GM23338 (cell line): ENCODE results near the gene OTUD4. TPM values are rescaled to one million over a fixed set of nuclear protein-coding genes. Genes with fewer than 3 reads are reported as not detected.

Experiments used
- CTCF ChIP-seq, 2 experiments: fragments of 200-600 bp in 1 of 2; sonication (generic) in 1 of 2; conservative IDR thresholded peaks; 2 replicates each; pipeline versions ENCODE4 v1.5.1 to v1.6.1; 2016 to 2017; ENCODE audit warnings: antibody characterized with exemption in 2 of 2, low read depth in 2 of 2, mild to moderate bottlenecking in 2 of 2, moderate library complexity in 1 of 2
- NANOG ChIP-seq: IDR thresholded peaks from 2 replicates; pipeline ENCODE4 v1.6.1; 2016; ENCODE audit warnings: antibody characterized with exemption, borderline replicate concordance
- STAT1 ChIP-seq: IDR thresholded peaks from one replicate; pipeline ENCODE4 v1.6.1; 2016; ENCODE audit warnings: antibody characterized with exemption; ENCODE audit not compliant: unreplicated experiment
- polyA plus RNA-seq: library from polyadenylated mRNA; unstranded; fragments of >200 nt; fragmentation: Nextera tagmentation; extraction: Ambion mirVana; gene quantifications from 2 replicates; pipeline ENCODE4 v1.2.1, GENCODE V29; 2016
- total RNA-seq: library from RNA; depleted of rRNA; stranded (reverse); fragments of >200 nt; shearing (Covaris generic); gene quantifications from 2 replicates; pipeline ENCODE4 v1.2.3, GENCODE V29; 2014
- TF ChIP-seq, protein P1 (sequence below): fragments of 250-450 bp; sonication (Bioruptor Pico); IDR thresholded peaks from 2 replicates; pipeline ENCODE4 v1.5.0; 2020; ENCODE audit warnings: mild to moderate bottlenecking, moderate library complexity
- TF ChIP-seq, protein P2 (sequence below): IDR thresholded peaks from one replicate; pipeline ENCODE4 v1.6.1; 2018; ENCODE audit warnings: antibody characterized with exemption; ENCODE audit not compliant: unreplicated experiment

OTUD4 gene
- total and polyA plus RNA-seq, 2 experiments from 2014 or later: 17.9 to 53.2 TPM

GRCh38 chr4:145186729-145187128 is 6.3 kb upstream of the OTUD4 start (continued):
- TF ChIP-seq, protein P1, sequence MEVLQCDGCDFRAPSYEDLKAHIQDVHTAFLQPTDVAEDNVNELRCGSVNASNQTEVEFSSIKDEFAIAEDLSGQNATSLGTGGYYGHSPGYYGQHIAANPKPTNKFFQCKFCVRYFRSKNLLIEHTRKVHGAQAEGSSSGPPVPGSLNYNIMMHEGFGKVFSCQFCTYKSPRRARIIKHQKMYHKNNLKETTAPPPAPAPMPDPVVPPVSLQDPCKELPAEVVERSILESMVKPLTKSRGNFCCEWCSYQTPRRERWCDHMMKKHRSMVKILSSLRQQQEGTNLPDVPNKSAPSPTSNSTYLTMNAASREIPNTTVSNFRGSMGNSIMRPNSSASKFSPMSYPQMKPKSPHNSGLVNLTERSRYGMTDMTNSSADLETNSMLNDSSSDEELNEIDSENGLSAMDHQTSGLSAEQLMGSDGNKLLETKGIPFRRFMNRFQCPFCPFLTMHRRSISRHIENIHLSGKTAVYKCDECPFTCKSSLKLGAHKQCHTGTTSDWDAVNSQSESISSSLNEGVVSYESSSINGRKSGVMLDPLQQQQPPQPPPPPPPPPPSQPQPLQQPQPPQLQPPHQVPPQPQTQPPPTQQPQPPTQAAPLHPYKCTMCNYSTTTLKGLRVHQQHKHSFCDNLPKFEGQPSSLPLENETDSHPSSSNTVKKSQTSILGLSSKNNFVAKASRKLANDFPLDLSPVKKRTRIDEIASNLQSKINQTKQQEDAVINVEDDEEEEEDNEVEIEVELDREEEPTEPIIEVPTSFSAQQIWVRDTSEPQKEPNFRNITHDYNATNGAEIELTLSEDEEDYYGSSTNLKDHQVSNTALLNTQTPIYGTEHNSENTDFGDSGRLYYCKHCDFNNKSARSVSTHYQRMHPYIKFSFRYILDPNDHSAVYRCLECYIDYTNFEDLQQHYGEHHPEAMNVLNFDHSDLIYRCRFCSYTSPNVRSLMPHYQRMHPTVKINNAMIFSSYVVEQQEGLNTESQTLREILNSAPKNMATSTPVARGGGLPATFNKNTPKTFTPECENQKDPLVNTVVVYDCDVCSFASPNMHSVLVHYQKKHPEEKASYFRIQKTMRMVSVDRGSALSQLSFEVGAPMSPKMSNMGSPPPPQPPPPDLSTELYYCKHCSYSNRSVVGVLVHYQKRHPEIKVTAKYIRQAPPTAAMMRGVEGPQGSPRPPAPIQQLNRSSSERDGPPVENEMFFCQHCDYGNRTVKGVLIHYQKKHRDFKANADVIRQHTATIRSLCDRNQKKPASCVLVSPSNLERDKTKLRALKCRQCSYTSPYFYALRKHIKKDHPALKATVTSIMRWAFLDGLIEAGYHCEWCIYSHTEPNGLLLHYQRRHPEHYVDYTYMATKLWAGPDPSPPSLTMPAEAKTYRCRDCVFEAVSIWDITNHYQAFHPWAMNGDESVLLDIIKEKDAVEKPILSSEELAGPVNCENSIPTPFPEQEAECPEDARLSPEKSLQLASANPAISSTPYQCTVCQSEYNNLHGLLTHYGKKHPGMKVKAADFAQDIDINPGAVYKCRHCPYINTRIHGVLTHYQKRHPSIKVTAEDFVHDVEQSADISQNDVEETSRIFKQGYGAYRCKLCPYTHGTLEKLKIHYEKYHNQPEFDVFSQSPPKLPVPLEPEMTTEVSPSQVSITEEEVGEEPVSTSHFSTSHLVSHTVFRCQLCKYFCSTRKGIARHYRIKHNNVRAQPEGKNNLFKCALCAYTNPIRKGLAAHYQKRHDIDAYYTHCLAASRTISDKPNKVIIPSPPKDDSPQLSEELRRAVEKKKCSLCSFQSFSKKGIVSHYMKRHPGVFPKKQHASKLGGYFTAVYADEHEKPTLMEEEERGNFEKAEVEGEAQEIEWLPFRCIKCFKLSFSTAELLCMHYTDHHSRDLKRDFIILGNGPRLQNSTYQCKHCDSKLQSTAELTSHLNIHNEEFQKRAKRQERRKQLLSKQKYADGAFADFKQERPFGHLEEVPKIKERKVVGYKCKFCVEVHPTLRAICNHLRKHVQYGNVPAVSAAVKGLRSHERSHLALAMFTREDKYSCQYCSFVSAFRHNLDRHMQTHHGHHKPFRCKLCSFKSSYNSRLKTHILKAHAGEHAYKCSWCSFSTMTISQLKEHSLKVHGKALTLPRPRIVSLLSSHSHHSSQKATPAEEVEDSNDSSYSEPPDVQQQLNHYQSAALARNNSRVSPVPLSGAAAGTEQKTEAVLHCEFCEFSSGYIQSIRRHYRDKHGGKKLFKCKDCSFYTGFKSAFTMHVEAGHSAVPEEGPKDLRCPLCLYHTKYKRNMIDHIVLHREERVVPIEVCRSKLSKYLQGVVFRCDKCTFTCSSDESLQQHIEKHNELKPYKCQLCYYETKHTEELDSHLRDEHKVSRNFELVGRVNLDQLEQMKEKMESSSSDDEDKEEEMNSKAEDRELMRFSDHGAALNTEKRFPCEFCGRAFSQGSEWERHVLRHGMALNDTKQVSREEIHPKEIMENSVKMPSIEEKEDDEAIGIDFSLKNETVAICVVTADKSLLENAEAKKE (CRISPR knock-in tag): no peak
- TF ChIP-seq CTCF (conservative IDR thresholded peaks at IDR 0.05; ENCODE audit: low read depth in 2 of 2) (no peak), NANOG (no peak), STAT1 (no peak)
- TF ChIP-seq, protein P2, sequence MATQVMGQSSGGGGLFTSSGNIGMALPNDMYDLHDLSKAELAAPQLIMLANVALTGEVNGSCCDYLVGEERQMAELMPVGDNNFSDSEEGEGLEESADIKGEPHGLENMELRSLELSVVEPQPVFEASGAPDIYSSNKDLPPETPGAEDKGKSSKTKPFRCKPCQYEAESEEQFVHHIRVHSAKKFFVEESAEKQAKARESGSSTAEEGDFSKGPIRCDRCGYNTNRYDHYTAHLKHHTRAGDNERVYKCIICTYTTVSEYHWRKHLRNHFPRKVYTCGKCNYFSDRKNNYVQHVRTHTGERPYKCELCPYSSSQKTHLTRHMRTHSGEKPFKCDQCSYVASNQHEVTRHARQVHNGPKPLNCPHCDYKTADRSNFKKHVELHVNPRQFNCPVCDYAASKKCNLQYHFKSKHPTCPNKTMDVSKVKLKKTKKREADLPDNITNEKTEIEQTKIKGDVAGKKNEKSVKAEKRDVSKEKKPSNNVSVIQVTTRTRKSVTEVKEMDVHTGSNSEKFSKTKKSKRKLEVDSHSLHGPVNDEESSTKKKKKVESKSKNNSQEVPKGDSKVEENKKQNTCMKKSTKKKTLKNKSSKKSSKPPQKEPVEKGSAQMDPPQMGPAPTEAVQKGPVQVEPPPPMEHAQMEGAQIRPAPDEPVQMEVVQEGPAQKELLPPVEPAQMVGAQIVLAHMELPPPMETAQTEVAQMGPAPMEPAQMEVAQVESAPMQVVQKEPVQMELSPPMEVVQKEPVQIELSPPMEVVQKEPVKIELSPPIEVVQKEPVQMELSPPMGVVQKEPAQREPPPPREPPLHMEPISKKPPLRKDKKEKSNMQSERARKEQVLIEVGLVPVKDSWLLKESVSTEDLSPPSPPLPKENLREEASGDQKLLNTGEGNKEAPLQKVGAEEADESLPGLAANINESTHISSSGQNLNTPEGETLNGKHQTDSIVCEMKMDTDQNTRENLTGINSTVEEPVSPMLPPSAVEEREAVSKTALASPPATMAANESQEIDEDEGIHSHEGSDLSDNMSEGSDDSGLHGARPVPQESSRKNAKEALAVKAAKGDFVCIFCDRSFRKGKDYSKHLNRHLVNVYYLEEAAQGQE: no peak
